GM08714 (cell line): ENCODE data around the gene SSU72.

Experiments used
- H3K4me3 ChIP-seq: fragments of 200-500 bp; sonication (Bioruptor generic); 2 replicates; pipeline ENCODE4 v1.5.1; 2014; ENCODE audit warnings: mild to moderate bottlenecking, low read length, inconsistent platforms
- ZNF274 ChIP-seq: IDR thresholded peaks from 2 replicates; pipeline ENCODE4 v1.6.1; 2012; ENCODE audit warnings: mild to moderate bottlenecking, low read depth, low read length

The SSU72 gene

DNA sequence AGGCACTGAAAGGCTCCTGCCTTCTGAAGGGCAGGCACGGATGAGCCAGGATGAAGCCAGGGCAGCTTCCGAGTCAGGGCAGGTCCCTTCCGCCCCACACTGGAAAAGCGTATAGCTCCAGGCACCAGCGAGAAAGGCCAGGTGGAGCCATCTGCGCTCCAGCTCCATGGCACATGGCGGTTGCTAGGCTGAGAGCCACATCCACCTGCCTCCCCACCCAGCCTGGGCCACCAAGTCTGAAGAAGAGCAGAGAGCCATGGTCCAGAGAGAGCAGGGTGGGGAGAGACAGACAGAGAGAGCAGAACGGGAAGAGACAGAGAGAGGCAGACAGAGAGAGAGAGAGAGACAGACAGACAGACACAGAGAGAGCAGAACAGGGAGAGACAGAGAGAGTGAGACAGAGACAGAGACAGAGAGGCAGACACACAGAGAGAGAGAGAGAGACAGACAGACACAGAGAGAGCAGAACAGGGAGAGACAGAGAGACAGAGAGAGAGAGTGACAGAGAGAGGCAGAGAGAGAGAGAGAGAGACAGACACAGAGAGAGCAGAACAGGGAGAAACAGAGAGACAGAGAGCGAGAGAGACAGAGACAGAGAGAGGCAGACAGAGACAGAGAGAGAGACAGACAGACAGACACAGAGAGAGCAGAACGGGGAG lies 20.1 kb upstream of the SSU72 start:
- no peak for TF ChIP-seq ZNF274
- no peak overlapping the region for H3K4me3 ChIP-seq

DNA sequence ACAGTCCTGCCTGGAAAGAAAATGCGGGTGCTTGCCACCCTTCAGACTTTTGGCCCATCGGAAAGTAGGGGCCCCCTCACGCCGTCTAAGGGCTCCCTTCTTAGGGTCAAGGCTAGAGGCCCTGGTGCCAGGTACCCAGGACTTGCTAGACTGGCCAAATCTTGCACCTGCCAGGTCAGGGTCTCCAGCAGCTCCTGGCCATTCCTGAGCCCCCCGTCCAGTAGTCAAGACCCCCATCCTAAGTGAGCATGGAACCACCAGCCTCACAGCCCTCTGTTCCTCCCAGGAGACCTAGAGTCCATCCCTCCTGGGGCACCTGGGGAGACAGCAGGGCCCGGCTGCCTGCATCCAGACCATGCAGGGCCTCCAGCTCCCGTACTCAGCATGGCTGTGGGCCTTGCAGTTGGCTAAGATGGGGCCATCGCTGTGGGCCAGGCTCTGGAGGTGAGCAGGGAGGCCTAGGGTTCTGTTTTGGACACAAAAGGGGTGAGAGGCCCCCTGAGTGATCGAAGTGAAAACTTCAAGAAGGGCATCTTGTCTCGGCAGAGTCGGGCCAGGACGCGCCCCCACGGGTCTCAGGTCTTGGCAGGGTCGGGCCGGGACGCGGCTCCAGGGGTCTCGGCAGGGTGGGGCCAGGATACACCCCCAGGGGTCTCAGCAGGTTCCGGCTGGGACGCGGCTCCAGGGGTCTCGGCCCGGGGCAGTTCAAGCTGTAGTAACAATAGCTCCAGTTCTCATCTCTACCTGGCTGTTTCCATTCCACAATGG lies 19.4 kb upstream of the SSU72 start:
- TF ChIP-seq ZNF274, result no peak

DNA sequence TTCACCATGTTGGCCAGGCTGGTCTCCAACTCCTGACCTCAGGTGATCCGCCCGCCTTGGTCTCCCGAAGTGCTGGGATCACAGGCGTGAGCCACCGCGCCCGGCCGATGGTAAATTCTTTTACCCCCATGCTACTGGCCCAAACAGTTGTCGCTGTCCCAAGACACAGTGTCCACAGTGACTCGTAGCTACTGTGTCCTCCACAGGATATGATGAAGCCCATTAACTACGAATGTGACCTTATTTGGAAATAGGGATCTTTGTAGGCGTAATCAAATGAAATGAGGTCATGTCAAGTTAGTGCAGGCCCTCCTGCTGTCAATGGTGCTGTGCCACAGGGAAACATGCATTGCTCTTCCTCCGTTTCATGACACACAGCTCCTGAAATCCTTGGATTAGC lies 16.8 kb upstream of the SSU72 start:
- no peak overlapping the region for H3K4me3 ChIP-seq
- TF ChIP-seq ZNF274, result no peak

More for the DNA sequence above, 19.4 kb upstream of the SSU72 start:
- no peak overlapping the region for H3K4me3 ChIP-seq

DNA sequence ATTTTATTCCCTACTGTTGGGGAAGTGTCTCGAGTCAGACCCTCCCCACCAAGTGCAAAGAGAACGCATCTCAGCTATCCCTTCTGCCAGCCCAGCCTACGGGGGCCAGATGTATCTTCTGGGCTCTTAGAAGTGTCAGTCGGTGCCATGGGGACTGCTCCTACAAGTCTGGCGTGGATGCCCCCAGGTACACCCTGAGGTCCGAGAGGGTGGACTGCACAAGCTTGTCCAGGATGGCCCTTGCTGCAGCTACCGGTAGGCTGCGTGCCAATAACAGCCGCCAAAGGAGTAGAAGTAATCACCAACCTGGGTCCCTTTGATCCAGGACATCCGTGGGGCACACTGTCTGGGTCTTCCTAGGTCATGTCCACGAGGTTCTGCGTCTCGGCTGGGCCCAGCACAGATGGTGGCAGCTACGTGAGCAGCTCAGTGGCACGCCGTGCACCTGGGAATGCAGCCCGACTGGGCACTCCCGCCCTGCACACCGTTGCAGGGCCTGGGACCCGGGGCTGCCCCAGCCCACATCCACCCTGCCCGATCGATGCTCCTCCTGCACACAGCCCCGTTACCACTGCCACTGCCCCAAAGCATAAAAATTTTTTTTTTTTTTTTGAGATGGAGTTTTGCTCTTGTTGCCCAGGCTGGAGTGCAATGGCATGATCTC lies 8.8 kb upstream of the SSU72 start:
- no peak for TF ChIP-seq ZNF274
- no peak overlapping the region for H3K4me3 ChIP-seq

DNA sequence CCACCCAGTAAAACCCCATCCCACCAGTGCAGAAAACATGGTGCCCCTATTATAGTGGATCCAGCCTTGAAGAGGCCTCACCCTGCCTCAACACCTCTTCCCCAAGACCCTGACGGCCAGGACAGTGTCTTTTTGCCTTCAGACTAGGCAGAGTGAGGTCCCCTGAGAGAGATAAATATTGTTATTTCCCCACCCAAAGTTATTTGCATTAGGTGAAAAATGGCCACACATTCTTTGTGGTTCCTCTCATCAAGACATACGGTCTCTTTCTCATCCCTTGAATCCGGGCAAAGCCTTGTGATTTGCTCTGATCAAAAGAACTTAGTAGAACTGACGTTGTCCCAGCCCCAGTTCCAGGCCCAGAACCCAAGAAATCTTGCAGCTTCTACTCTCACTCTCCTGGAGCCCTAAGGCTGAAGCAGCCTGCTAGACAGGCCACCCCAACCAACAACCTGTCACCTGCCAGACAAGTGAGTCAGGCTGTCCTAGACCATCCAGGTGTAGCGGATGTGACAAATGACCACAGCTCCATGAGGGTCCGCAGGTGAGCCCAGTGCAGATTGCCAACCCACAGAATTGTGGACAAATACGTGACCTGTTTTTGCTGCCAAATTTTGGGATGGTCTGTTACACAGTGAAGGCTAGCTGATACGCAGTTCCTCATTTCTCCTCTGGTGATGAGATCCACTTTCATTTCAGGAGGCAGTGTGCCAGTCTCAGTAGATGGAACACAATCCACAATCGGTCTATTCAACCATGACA lies 8.1 kb upstream of the SSU72 start:
- no peak overlapping the region for H3K4me3 ChIP-seq

DNA sequence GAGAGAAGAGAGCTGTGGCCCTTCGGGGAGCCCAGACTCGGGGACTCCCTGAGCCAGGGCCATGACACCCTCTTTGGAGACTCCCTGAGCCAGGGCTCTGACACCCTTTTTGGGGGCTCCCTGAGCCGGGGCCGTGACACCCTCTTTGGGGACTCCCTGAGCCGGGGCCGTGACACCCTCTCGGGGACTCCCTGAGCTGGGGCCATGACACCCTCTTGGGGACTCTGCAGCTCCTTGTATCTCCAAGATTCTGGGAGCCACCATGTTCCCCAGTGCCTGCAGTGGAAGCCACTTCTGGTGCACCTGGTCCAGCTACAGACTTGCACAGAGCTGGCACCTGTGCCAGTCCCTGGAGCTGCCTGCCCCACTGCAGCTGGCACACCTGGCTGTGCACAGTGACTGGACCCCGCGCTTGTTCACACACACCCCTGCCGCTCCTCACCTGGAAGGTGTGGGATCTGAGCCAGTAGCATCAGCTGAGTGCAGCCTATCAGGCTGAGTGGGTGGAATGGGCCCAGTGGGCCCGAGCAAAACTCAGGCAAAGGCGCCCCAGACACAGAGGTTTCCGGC lies 3.8 kb upstream of the SSU72 start:
- no peak for TF ChIP-seq ZNF274
- no peak overlapping the region for H3K4me3 ChIP-seq

More for the DNA sequence above, 8.1 kb upstream of the SSU72 start:
- TF ChIP-seq ZNF274, result no peak

DNA sequence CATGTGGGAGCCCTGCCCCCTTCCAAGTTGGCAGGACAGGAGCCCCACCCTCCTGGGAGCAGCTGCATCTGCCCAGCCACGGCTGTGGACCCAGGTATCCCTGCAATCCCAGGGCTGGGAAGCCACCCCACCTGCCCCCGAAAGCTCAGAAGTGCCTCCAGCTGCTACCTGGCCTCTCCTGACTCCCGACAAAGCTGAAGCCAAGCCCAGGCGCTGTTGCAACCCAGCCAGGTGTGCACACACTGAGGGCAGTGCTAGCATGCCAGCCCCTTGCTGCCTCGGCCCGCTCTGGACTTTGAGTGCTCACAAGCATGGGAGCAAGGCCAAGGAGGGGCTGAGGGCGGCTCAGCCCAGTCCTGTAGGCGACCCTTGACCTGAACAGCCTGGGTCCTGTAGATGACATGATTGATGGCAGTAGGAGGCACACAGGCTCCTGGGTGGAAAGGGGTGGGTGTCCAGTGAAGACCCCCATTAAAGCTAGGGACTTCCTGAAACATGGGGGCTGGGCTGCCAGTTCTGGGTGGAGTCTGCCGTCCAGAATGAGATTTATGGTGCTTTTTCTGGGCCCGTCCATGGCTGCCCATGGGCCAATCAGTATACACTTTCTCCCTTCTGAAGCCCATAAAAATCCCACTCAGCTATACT lies 2.8 kb upstream of the SSU72 start:
- no peak for TF ChIP-seq ZNF274

DNA sequence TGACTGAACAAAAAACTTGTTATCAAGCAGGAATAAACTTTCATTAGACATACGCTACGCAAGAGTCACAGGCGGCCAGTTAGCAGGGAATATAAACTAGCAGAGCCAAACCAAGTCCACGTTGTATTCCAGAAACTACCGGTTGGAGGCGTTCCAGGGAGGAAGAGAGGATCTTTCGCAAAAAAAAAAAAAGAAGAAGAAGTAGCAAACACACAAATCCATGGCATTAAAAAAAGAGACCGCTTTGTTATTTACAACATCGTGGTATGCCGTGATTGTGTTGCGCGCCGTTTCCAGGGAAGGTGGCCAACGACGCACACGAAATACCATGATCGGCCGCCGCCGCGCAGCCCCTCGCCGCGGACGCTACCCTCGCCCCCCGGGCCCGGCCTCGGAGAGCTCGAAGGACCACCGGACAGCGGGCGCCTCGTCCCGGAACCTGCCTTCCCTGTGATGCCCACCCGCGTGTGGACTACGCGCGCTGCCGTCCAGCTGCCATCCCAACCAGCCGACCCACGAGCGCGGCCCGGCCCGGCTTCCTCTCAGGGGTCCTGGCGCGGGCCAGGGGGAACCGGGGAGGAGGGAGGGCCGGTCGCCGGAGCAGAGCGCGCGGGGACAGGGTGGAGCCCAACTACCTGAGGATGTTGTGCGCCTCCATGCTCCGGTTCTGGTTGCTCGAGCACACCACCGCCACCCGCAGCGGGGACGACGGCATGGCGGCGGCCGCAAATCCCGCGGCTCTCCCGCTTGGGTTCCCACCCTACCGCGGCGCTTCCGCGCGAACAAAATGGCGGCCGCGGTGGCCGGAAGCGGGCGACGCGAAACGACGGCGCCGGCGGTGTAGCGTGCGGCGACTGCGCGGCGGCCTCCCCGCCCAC lies 581 bp downstream of the SSU72 start:
- TF ChIP-seq ZNF274, result no peak
- H3K4me3 ChIP-seq, result peak overlapping the region; percentile 79

More for the DNA sequence above, 2.8 kb upstream of the SSU72 start:
- H3K4me3 ChIP-seq, result no peak overlapping the region

DNA sequence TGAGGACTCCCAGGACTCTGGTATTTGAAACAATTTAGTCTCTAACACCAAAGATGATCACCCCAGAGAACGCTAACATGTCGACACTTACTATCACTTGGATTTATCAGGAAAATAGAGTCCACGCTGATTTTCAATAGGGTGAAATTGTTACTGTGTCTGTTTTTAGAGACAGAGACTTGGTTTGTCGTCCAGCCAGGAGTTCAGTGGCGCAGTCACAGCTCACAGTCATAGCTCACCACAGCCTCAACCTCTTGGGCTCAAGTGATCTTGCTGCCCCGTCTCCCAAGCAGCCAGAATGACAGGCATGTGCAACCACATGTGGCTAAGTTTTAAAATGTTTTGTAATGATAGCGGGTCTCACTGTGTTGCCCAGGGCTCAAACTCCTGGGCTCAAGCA lies 5.3 kb downstream of the SSU72 start:
- TF ChIP-seq ZNF274, result no peak
- no peak overlapping the region for H3K4me3 ChIP-seq

DNA sequence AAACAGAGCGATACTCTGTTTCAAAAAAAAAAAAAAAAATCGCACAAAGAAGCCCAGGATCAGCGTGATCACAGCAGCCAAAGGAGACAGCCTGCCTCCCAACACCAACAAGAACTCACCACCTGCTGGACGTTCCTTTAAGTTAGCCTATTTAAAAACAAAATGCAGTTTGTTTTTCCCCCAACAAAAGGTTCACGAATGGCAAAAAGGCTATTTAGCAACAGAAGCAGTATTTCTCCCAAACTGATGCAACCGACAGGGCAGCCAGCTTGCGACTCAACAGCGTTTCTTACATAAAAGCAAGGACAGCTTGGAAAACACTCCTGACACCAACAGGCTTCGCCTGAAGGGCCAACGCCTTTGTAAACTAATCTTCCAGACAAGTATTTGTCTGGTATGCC lies 6.8 kb downstream of the SSU72 start:
- H3K4me3 ChIP-seq, result no peak overlapping the region
- no peak for TF ChIP-seq ZNF274

DNA sequence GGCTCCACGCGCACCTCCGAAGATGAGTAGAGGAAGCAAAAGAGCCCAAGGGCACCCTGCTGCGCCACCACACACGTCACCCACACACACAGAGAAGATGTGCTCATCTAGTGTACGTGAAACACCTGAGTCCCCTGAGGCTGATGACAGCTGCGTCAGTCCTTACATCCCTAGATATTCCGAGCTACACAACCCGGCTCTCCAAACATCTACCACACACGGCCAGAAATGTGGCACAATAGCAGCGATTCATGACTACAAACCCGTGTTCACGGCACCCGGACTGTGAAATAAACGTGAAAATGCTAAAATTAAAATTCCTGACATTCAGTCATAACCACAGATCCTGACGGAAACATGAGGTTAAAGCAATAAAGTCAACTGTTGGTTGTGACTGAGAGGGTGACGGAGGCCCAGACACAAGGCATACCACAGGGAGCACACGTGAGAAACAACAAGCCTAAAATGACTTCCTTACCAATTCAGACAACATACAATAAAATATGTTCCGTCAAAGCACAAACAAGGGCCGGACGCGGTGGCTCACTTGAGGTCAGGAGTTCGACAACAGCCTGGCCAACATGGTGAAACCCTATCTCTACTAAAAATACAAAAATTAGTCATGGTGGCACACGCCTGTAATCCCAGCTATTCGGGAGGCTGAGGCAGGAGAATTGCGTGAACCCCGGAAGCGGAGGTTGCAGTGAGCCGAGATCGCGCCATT lies 7.3 kb downstream of the SSU72 start:
- no peak for TF ChIP-seq ZNF274
- H3K4me3 ChIP-seq, result no peak overlapping the region

DNA sequence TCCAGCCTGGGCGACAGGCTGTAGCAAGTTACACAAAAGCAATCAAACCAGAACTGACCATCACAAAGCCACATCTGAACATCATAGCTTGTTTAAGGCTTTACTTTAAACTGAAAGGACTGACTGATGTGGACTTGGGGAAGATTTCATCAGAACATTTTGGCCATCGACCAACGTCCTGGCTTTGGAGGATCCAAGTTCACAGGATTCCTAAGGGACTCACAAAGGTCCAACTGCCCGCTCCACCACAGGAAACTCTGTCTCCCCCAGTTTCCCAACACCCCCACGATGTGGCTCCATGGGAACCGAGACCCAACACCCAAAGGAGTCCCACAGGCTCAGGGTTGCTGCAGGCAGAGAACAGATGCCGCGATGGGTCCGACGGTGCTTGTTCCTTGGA lies 9.3 kb downstream of the SSU72 start:
- no peak for TF ChIP-seq ZNF274

More for the DNA sequence above, 9.3 kb downstream of the SSU72 start:
- no peak overlapping the region for H3K4me3 ChIP-seq
